ENCODE results near the gene GADD45G.

GADD45G gene

DNA sequence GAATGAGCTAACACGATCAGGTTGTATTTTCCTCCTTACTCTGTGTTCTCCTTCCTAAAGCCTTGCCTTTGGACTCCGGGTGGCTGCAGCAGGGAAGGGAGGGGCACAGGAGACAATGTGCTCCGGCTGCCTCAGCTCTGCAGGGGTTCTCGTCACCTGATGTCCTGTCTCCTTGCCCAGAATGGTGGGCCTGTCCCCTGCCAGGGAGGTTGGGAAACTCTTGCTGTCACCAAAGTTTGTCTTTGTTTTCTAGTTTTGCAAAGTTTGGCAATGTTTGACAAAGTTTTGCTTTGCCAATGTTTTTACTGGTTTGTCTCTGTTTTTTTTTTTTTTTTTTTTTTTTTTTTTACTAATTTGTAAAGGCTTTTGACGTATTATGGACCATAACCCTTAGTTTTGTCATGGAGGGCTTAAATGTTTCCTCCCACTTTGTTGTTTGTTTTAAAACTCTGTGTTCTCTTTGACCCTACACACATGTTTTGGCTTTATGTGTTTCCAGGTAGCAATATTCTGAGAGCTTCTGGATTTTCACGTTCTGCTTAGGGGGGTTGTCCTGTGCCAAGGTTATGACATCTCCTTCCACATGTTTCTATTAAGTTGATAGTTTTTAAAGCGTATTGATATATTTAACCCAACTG lies 49.3 kb downstream of the GADD45G start:
- no peak for DNase-seq (ENCODE audit: low read depth in 3 of 3)

- no peak for DNase-seq (ENCODE audit: low read depth in 3 of 3)
Observed at GRCh38 chr9:89655056-89655989, 50.5 kb downstream of the GADD45G start.

All from stimulated activated CD4-positive, alpha-beta T cell treated with anti-CD3 and anti-CD28 coated beads, TNF-alpha, amount 100 ng/mL, for 4 hours (primary cell).